ENCODE results near the gene SASH1.

GRCh38 chr6:148507774-148508173 is 165.1 kb downstream of the SASH1 start:
- TF ChIP-seq CTCF (conservative IDR thresholded peaks at IDR 0.05 in 1 of 2, IDR thresholded peaks at IDR 0.05 in 1 of 2; ENCODE audit: extremely low read depth in 1 of 2, insufficient read depth in 1 of 2, low read depth in 1 of 2, low read length in 2 of 2), result no peak
- no peak for TF ChIP-seq EZH2 (IDR thresholded peaks at IDR 0.05; ENCODE audit: borderline replicate concordance, low read length)

Measured in mammary epithelial cell (primary cell).